A673 (cell line): ENCODE data around the gene RNU1-4. TPM values are rescaled to one million over a fixed set of nuclear protein-coding genes. Genes with fewer than 3 reads are reported as not detected.
"Not testable (repeated sequence)": the region's sequence is repeated elsewhere in the genome, so short reads cannot be mapped to it uniquely, and the experiment has no call there.

Source experiments
- BruUV-seq: library from RNA; stranded (reverse); fragments of 400-500 nt; replicated peaks from 2 replicates; lab custom pipeline; 2021; lab: Mats Ljungman, UMichigan
- CTCF ChIA-PET: fragments of 300-600 bp; sonication (Branson Sonifier 250); formaldehyde crosslinking; loops from one replicate; lab custom pipeline; 2022; ENCODE audit warnings: antibody characterized with exemption; lab: Charles Lee
- POLR2A ChIA-PET: fragments of 300-600 bp; sonication (Branson Sonifier 250); formaldehyde crosslinking; loops from one replicate; lab custom pipeline; 2022; ENCODE audit warnings: antibody characterized with exemption; ENCODE audit not compliant: low non-redundant PET; lab: Charles Lee
- DNase-seq: peaks from one replicate; pipeline ENCODE4 v3.0.0-alpha.2; 2015; ENCODE audit warnings: low spot score
- H3K27ac ChIP-seq: fragments of 200-600 bp; sonication (generic); 2 replicates; pipeline ENCODE4 v1.5.1; 2016; ENCODE audit warnings: mixed run types, low read depth, mild to moderate bottlenecking, mixed read lengths, antibody characterized with exemption, low read length; ENCODE audit not compliant: poor library complexity, severe bottlenecking
- H3K27me3 ChIP-seq: fragments of 200-600 bp; sonication (generic); replicated peaks from 2 replicates; pipeline ENCODE4 v1.6.1; 2017; ENCODE audit warnings: mixed run types, low read depth, mild to moderate bottlenecking, mixed read lengths, antibody characterized with exemption, low read length; ENCODE audit not compliant: insufficient read depth, poor library complexity
- H3K36me3 ChIP-seq: fragments of 200-600 bp; sonication (generic); 2 replicates; pipeline ENCODE4 v1.6.1; 2016; ENCODE audit warnings: mixed run types, mild to moderate bottlenecking, mixed read lengths, antibody characterized with exemption, low read length; ENCODE audit not compliant: insufficient read depth, poor library complexity, severe bottlenecking
- H3K4me1 ChIP-seq: fragments of 200-600 bp; sonication (generic); 2 replicates; pipeline ENCODE4 v1.6.1; 2017; ENCODE audit warnings: mixed run types, mild to moderate bottlenecking, mixed read lengths, antibody characterized with exemption, low read length; ENCODE audit not compliant: insufficient read depth, poor library complexity, severe bottlenecking
- H3K4me3 ChIP-seq: fragments of 200-600 bp; sonication (generic); 2 replicates; pipeline ENCODE4 v1.5.1; 2016; ENCODE audit warnings: low read depth, mixed run types, mild to moderate bottlenecking, mixed read lengths, low read length; ENCODE audit not compliant: poor library complexity, severe bottlenecking
- H3K9me3 ChIP-seq: fragments of 200-600 bp; sonication (generic); 2 replicates; pipeline ENCODE4 v1.6.1; 2016; ENCODE audit warnings: mixed run types, low read depth, mild to moderate bottlenecking, mixed read lengths, antibody characterized with exemption, low read length; ENCODE audit not compliant: poor library complexity, severe bottlenecking
- intact Hi-C: fragments of 100-400 bp; cut with micrococcal nuclease; formaldehyde crosslinking; loops from one replicate; pipeline ENCODE4 v1.10.0; 2022; ENCODE audit not compliant: unreplicated experiment
- total RNA-seq: library from RNA; stranded (reverse); gene quantifications from 2 replicates; pipeline ENCODE4 v1.2.3, GENCODE V29; 2021

The RNU1-4 gene
- total RNA-seq, 1 experiment from 2014 or later, result 1,866 TPM

- not testable (repeated sequence) for BruUV-seq
Measured at GRCh38 chr1:16696507-16697150, 43.7 kb upstream of the RNU1-4 start.

GRCh38 chr1:16697152-16697551, 43.2 kb upstream of the RNU1-4 start:
- intact Hi-C loops, H3K27me3 ChIP-seq, H3K9me3 ChIP-seq, POLR2A ChIA-PET, DNase-seq, H3K4me1 ChIP-seq, H3K4me3 ChIP-seq, BruUV-seq, H3K27ac ChIP-seq, H3K36me3 ChIP-seq: not testable (repeated sequence)
- CTCF ChIA-PET, result interaction anchor here (1.0 kb wide), 1 partner anchor 9 kb away, joined by 3 read pairs; no protein-coding TSS in a partner anchor

More at GRCh38 chr1:16696507-16697150, 43.7 kb upstream of the RNU1-4 start:
- H3K4me3 ChIP-seq, POLR2A ChIA-PET, H3K4me1 ChIP-seq, H3K27me3 ChIP-seq, H3K9me3 ChIP-seq, intact Hi-C loops, H3K27ac ChIP-seq, H3K36me3 ChIP-seq, DNase-seq: not testable (repeated sequence)
- CTCF ChIA-PET, result interaction anchor here (1.0 kb wide), 1 partner anchor 9 kb away, joined by 3 read pairs; no protein-coding TSS in a partner anchor

- H3K9me3 ChIP-seq, BruUV-seq, intact Hi-C loops, H3K4me1 ChIP-seq, H3K36me3 ChIP-seq, H3K4me3 ChIP-seq, DNase-seq, H3K27me3 ChIP-seq, POLR2A ChIA-PET, CTCF ChIA-PET, H3K27ac ChIP-seq: not testable (repeated sequence)
Measured at GRCh38 chr1:16699440-16699839, 40.9 kb upstream of the RNU1-4 start.

GRCh38 chr1:16700138-16700895, 40.0 kb upstream of the RNU1-4 start:
- H3K4me3 ChIP-seq, H3K9me3 ChIP-seq, H3K27me3 ChIP-seq, BruUV-seq, DNase-seq, H3K4me1 ChIP-seq, H3K36me3 ChIP-seq, intact Hi-C loops, H3K27ac ChIP-seq: not testable (repeated sequence)
- ChIA-PET POLR2A (interaction anchor here (0.6 kb wide), 1 partner anchor 80 kb away, joined by 9 read pairs; no protein-coding TSS in a partner anchor), CTCF (interaction anchor here (0.6 kb wide), 1 partner anchor 330 kb away, joined by 4 read pairs; no protein-coding TSS in a partner anchor)

GRCh38 chr1:16701189-16701588, 39.1 kb upstream of the RNU1-4 start:
- H3K27me3 ChIP-seq, BruUV-seq, H3K27ac ChIP-seq, H3K9me3 ChIP-seq, DNase-seq, H3K4me1 ChIP-seq, H3K36me3 ChIP-seq, intact Hi-C loops, H3K4me3 ChIP-seq: not testable (repeated sequence)
- POLR2A ChIA-PET, result interaction anchor here (0.6 kb wide), 1 partner anchor 80 kb away, joined by 9 read pairs; no protein-coding TSS in a partner anchor
- CTCF ChIA-PET, result interaction anchor here (0.5 to 1.3 kb wide), 2 partner anchors 9 to 258 kb away, joined by 3 to 5 read pairs; no protein-coding TSS in a partner anchor

- H3K4me1 ChIP-seq, H3K36me3 ChIP-seq, H3K27me3 ChIP-seq, DNase-seq, H3K4me3 ChIP-seq, H3K27ac ChIP-seq, BruUV-seq, intact Hi-C loops, H3K9me3 ChIP-seq: not testable (repeated sequence)
- ChIA-PET CTCF (interaction anchor here (1.3 kb wide), 1 partner anchor 8 kb away, joined by 3 read pairs; no protein-coding TSS in a partner anchor), POLR2A (interaction anchor here (0.7 kb wide), 1 partner anchor 75 kb away, joined by 3 read pairs; no protein-coding TSS in a partner anchor)
Measured at GRCh38 chr1:16702280-16702679, 38.0 kb upstream of the RNU1-4 start.

- H3K27me3 ChIP-seq, POLR2A ChIA-PET, H3K27ac ChIP-seq, BruUV-seq, CTCF ChIA-PET, H3K4me3 ChIP-seq, DNase-seq, H3K36me3 ChIP-seq, intact Hi-C loops, H3K9me3 ChIP-seq, H3K4me1 ChIP-seq: not testable (repeated sequence)
Measured at GRCh38 chr1:16703141-16703540, 37.2 kb upstream of the RNU1-4 start.
